Endothelial cell of umbilical vein (primary cell): Measurements from ENCODE around the gene ZNF559. TPM values are rescaled to one million over a fixed set of nuclear protein-coding genes. Genes with fewer than 3 reads are reported as not detected.

Source experiments
- BruUV-seq: library from RNA; stranded (reverse); fragments of 400-500 nt; replicated peaks from 2 replicates; lab custom pipeline; 2021; lab: Mats Ljungman, UMichigan
- CTCF ChIA-PET: fragments of 300-600, 350-600 bp; sonication (Branson Sonifier 250); formaldehyde crosslinking; loops from one replicate; lab custom pipeline; 2021; ENCODE audit warnings: antibody characterized with exemption, inconsistent platforms; lab: Charles Lee
- POLR2A ChIA-PET: fragments of 300-600, 350-600 bp; sonication (Branson Sonifier 250); formaldehyde crosslinking; loops from one replicate; lab custom pipeline; 2021; ENCODE audit warnings: antibody characterized with exemption, inconsistent platforms; lab: Charles Lee
- DNase-seq: peaks from one replicate; pipeline ENCODE4 v3.0.0-alpha.2; 2011; ENCODE audit warnings: low read depth, low spot score
- FAIRE-seq: peaks from 2 replicates; lab custom pipeline; 2011; peaks lifted over from hg19 to GRCh38; lab: Jason Lieb, UNC
- H2AFZ ChIP-seq: 2 replicates; pipeline ENCODE4 v1.6.0; 2012; ENCODE audit warnings: low read depth, low read length, control low read depth, inconsistent platforms
- H3K27ac ChIP-seq: 2 replicates; pipeline ENCODE4 v1.5.1; 2011; ENCODE audit warnings: low read depth, mild to moderate bottlenecking, control low read depth, low read length, moderate library complexity; ENCODE audit not compliant: insufficient read depth
- H3K27me3 ChIP-seq, 2 experiments: 2 replicates each; pipeline versions ENCODE4 v1.6.0 to v1.6.1; 2011; ENCODE audit warnings: low read length in 2 of 2, mixed read lengths in 1 of 2; ENCODE audit not compliant: control insufficient read depth in 2 of 2, insufficient read depth in 2 of 2
- H3K36me3 ChIP-seq, 2 experiments: 2 replicates in 1 of 2; 3 replicates in 1 of 2; pipeline ENCODE4 v1.5.1; 2011; ENCODE audit warnings: low read length in 2 of 2, mild to moderate bottlenecking in 1 of 2, moderate library complexity in 1 of 2; ENCODE audit not compliant: control insufficient read depth in 2 of 2, insufficient read depth in 2 of 2; ENCODE audit errors: extremely low read depth in 1 of 2
- H3K4me1 ChIP-seq: 3 replicates; pipeline ENCODE4 v1.5.1; 2011; ENCODE audit warnings: mild to moderate bottlenecking, low read length; ENCODE audit not compliant: control insufficient read depth, insufficient read depth; ENCODE audit errors: extremely low read depth
- H3K4me2 ChIP-seq: 2 replicates; pipeline ENCODE4 v1.6.1; 2011; ENCODE audit warnings: low read length, control low read depth, mixed read lengths; ENCODE audit not compliant: insufficient read depth
- H3K4me3 ChIP-seq, 3 experiments: fragments of 200-600 bp in 1 of 3; sonication (generic), shearing (Covaris generic) in 1 of 3; replicated peaks in 1 of 3; 2 replicates each; pipeline ENCODE4 v1.5.1; 2011 to 2016; ENCODE audit warnings: control low read depth in 3 of 3, low read length in 3 of 3, mild to moderate bottlenecking in 2 of 3, inconsistent platforms in 1 of 3, low read depth in 1 of 3, moderate library complexity in 1 of 3; ENCODE audit not compliant: insufficient read depth in 1 of 3
- H3K79me2 ChIP-seq: 2 replicates; pipeline ENCODE4 v1.6.0; 2012; ENCODE audit warnings: low read length, inconsistent platforms; ENCODE audit not compliant: control insufficient read depth, insufficient read depth
- H3K9ac ChIP-seq: replicated peaks from 2 replicates; pipeline ENCODE3; 2011; ENCODE audit warnings: low read length, control low read depth; ENCODE audit not compliant: insufficient read depth; ENCODE audit errors: extremely low read depth
- H3K9me1 ChIP-seq: replicated peaks from 3 replicates; pipeline ENCODE4 v1.6.0; 2011; ENCODE audit warnings: mild to moderate bottlenecking, low read length; ENCODE audit not compliant: control insufficient read depth, insufficient read depth; ENCODE audit errors: extremely low read depth
- H3K9me3 ChIP-seq: replicated peaks from 2 replicates; pipeline ENCODE4 v1.5.1; 2012; ENCODE audit warnings: low read length, inconsistent platforms; ENCODE audit not compliant: control insufficient read depth, insufficient read depth
- H4K20me1 ChIP-seq: replicated peaks from 2 replicates; pipeline ENCODE3; 2011; ENCODE audit warnings: mild to moderate bottlenecking, low read length; ENCODE audit not compliant: control insufficient read depth, insufficient read depth; ENCODE audit errors: extremely low read depth
- EZH2 ChIP-seq: IDR thresholded peaks from 2 replicates; pipeline ENCODE4 v1.6.1; 2012; ENCODE audit warnings: borderline replicate concordance, low read depth, mild to moderate bottlenecking, moderate library complexity, low read length, inconsistent platforms; ENCODE audit not compliant: severe bottlenecking
- FOS ChIP-seq: IDR thresholded peaks from 2 replicates; pipeline ENCODE4 v1.6.1; 2011; ENCODE audit warnings: mild to moderate bottlenecking, low read length, moderate library complexity, borderline replicate concordance; ENCODE audit not compliant: insufficient read depth
- GATA2 ChIP-seq: IDR thresholded peaks from 2 replicates; pipeline ENCODE4 v1.7.0; 2011; ENCODE audit warnings: low read depth, mild to moderate bottlenecking, moderate library complexity, mixed read lengths, low read length; ENCODE audit not compliant: insufficient read length, insufficient read depth
- JUN ChIP-seq: IDR thresholded peaks from 2 replicates; pipeline ENCODE4 v1.6.1; 2011; ENCODE audit warnings: borderline replicate concordance, low read depth; ENCODE audit not compliant: insufficient read length, insufficient read depth
- MYC ChIP-seq: IDR thresholded peaks from one replicate; pipeline ENCODE4 v1.6.1; 2011; ENCODE audit warnings: mild to moderate bottlenecking, low read depth, low read length
- POLR2A ChIP-seq: IDR thresholded peaks from 2 replicates; pipeline ENCODE4 v1.6.1; 2012; ENCODE audit warnings: low read depth, mild to moderate bottlenecking, control low read depth, low read length
- POLR2AphosphoS5 ChIP-seq: IDR thresholded peaks from 2 replicates; pipeline ENCODE4 v1.6.1; 2012; ENCODE audit warnings: low read depth, mild to moderate bottlenecking, control low read depth, low read length, moderate library complexity; ENCODE audit not compliant: insufficient read depth
- dilution Hi-C: fragments of 300-500 bp; cut with MboI; formaldehyde crosslinking; loops from one replicate; pipeline ENCODE4 v1.15.0; 2019; ENCODE audit warnings: low sequenced_read_pairs; ENCODE audit not compliant: extremely low pct_ligation_motif_present
- intact Hi-C: fragments of 100-400 bp; cut with micrococcal nuclease; formaldehyde crosslinking; loops from one replicate; pipeline ENCODE4 v1.10.0; 2022
- polyA plus RNA-seq, 4 experiments: library from polyadenylated mRNA; depleted of rRNA in 3 of 4; stranded (reverse) in 3 of 4; unstranded in 1 of 4; fragments of >200 nt; gene quantifications; 2 replicates each; pipeline versions ENCODE4 v1.2.1 to v1.2.3, GENCODE V29; 2011 to 2012; ENCODE audit warnings: missing spikeins in 1 of 4
- total RNA-seq: library from RNA; stranded (reverse); gene quantifications from 2 replicates; pipeline ENCODE4 v1.2.3, GENCODE V29; 2021
- TF ChIP-seq, protein P1 (sequence below): IDR thresholded peaks from 2 replicates; pipeline ENCODE4 v1.6.1; 2011; ENCODE audit not compliant: insufficient read depth, insufficient read length
- TF ChIP-seq, protein P2 (sequence below), 2 donors: IDR thresholded peaks; 1 replicate in 1 of 2; 2 replicates in 1 of 2; pipeline ENCODE4 v1.5.1; 2011; ENCODE audit warnings: low read length in 2 of 2, mild to moderate bottlenecking in 2 of 2, moderate library complexity in 2 of 2, control low read depth in 1 of 2, inconsistent platforms in 1 of 2, low read depth in 1 of 2; ENCODE audit not compliant: insufficient read depth in 1 of 2; ENCODE audit errors: extremely low read depth in 1 of 2

The ZNF559 gene
- total and polyA plus RNA-seq, 2 donors (not counting 3 experiments of a cell fraction or from before 2014, with no cell fraction given), result 7.8 to 13.5 TPM

DNA sequence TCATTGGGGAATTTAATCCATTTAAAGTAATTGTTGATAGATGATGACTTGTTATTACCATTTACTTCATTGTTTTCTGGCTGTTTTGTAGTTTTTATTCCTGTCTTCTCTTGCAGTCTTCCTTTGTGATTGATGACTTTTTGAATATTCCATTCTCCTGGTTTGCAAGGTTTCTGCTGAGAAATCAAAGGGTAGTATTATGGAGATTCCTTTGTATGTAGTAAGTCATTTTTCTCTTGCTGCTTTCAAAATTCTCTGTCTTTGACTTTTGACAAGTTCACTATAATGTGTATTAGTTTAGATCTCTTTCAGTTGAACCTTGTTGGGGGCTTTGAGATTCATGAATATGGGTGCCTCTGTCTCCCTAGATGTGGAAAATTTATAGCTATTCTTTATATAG lies 6.0 kb downstream of the ZNF559 start:
- Histone ChIP-seq H3K4me1 (no peaks in the 10 kb centered on the region), H3K4me3 (no peak overlapping the region), H3K27ac (no peak overlapping the region), H3K9me1 (no peaks in the 10 kb centered on the region), H3K79me2 (peaks cover 5% of the 10 kb centered on the region), H3K36me3 (peaks cover 0 to 3% of the 10 kb centered on the region in 2 experiments), H2AFZ (no peak overlapping the region), H4K20me1 (no peaks in the 10 kb centered on the region), H3K9me3 (peaks cover 5% of the 10 kb centered on the region), H3K4me2 (no peak overlapping the region), H3K9ac (no peak overlapping the region), H3K27me3 (no peaks in the 10 kb centered on the region)
- BruUV-seq, result no TSS peak
- TF ChIP-seq, protein P1, sequence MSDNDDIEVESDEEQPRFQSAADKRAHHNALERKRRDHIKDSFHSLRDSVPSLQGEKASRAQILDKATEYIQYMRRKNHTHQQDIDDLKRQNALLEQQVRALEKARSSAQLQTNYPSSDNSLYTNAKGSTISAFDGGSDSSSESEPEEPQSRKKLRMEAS, result no peak
- no peak for TF ChIP-seq GATA2
- TF ChIP-seq, protein P2, sequence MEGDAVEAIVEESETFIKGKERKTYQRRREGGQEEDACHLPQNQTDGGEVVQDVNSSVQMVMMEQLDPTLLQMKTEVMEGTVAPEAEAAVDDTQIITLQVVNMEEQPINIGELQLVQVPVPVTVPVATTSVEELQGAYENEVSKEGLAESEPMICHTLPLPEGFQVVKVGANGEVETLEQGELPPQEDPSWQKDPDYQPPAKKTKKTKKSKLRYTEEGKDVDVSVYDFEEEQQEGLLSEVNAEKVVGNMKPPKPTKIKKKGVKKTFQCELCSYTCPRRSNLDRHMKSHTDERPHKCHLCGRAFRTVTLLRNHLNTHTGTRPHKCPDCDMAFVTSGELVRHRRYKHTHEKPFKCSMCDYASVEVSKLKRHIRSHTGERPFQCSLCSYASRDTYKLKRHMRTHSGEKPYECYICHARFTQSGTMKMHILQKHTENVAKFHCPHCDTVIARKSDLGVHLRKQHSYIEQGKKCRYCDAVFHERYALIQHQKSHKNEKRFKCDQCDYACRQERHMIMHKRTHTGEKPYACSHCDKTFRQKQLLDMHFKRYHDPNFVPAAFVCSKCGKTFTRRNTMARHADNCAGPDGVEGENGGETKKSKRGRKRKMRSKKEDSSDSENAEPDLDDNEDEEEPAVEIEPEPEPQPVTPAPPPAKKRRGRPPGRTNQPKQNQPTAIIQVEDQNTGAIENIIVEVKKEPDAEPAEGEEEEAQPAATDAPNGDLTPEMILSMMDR (IDR thresholded peaks at IDR 0.05; ENCODE audit: extremely low read depth in 1 of 2, insufficient read depth in 1 of 2, low read depth in 1 of 2, low read length in 2 of 2), result no peak
- TF ChIP-seq EZH2, result no peak
- no peak for TF ChIP-seq JUN
- no peak for TF ChIP-seq MYC
- no peak for TF ChIP-seq POLR2A
- TF ChIP-seq POLR2AphosphoS5, result no peak
- TF ChIP-seq FOS, result no peak
- intact Hi-C loops (no loop called here), dilution Hi-C loops (no loop called here)
- FAIRE-seq (no peak), DNase-seq (no peak)
- POLR2A ChIA-PET, result no interaction called here
- CTCF ChIA-PET, result no interaction called here
